Activated CD4-positive, CD25-positive, alpha-beta regulatory T cell treated with anti-CD3 and anti-CD28 coated beads, Interleukin-2, amount 50 U/mL, for 72 hours (primary cell): ENCODE data around the gene NPIPB6.
"Not testable (repeated sequence)": the region's sequence is repeated elsewhere in the genome, so short reads cannot be mapped to it uniquely, and the experiment has no call there.

Source experiments
- DNase-seq: peaks from one replicate; pipeline ENCODE4 v3.0.0; 2021

The NPIPB6 gene

DNA sequence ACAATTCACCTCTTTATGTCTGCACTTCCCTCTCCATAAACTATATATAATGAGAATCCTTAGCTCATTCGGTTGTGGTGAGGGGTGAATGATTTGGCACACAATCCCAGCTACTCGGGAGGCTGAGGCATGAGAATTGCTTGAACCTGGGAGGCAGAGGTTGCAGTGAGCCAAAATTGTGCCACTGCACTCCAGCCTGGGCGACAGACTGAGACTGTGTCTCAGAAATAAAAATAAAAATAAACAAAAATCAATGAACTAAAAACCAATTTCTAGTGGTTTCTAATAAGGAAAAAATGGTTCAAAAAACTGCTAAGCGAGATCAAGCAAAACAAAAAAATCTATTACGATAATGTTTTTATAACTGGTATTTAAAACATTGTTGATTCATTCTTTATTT, at the start of gene NPIPB6:
Gene NPIPB6 (minus strand): TSS at position 101 of the 400 bp plus-strand sequence. CDS start 686 bp downstream, outside the sequence.
- DNase-seq, result not testable (repeated sequence)

GRCh38 chr16:28403220-28404072, 40.1 kb upstream of the NPIPB6 start, which contains the start of gene EIF3CL:
Gene EIF3CL, minus strand, starts transcription at chr16:28403841. Its CDS starts 223 bp downstream, at chr16:28403618.
- not testable (repeated sequence) for DNase-seq

DNA sequence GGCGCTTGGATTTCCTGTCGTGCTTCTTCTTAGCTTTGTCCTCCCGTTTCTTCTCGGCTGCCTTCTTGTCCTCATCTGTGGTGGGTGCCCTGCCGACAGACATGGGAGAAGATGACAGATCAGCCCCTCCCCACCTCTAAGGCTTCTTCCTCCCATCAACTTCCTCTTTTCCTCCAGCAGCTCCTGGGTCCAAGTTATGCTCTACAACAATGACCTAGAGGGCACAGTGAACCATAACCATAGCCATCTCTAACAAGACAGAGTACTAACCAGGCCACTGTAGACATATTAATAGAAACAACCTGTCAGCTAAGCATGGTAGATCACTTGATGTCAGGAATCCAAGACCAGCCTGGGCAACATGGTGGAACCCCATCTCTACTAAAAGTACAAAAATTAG, 28.7 kb upstream of the NPIPB6 start:
- not testable (repeated sequence) for DNase-seq

GRCh38 chr16:28382177-28382867, 19.0 kb upstream of the NPIPB6 start:
- DNase-seq, result not testable (repeated sequence)

GRCh38 chr16:28377822-28378221, 14.5 kb upstream of the NPIPB6 start:
- DNase-seq, result not testable (repeated sequence)

DNA sequence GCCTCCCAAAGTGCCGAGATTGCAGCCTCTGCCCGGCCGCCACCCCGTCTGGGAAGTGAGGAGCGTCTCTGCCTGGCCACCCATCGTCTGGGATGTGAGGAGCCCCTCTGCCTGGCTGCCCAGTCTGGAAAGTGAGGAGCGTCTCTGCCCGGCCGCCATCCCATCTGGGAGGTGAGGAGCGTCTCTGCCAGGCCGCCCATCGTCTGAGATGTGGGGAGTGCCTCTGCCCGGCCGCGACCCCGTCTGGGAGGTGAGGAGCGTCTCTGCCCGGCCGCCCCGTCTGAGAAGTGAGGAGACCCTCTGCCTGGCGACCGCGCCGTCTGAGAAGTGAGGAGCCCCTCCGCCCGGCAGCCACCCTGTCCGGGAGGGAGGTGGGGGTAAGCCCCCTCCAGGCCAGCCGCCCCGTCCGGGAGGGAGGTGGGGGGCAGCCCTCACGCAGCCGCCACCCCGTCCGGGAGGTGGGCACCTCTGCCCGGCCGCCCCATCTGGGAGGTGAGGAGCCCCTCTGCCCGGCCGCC, 13.9 kb upstream of the NPIPB6 start:
- not testable (repeated sequence) for DNase-seq

- not testable (repeated sequence) for DNase-seq
These were observed 11.8 kb upstream of the NPIPB6 start for GRCh38 chr16:28375115-28375514.

- not testable (repeated sequence) for DNase-seq
These were observed 11.0 kb upstream of the NPIPB6 start for GRCh38 chr16:28374281-28374680.

- DNase-seq, result not testable (repeated sequence)
These were observed 4.6 kb upstream of the NPIPB6 start for GRCh38 chr16:28367926-28368325.

GRCh38 chr16:28364268-28365173, 1.2 kb upstream of the NPIPB6 start:
- DNase-seq, result not testable (repeated sequence)

DNA sequence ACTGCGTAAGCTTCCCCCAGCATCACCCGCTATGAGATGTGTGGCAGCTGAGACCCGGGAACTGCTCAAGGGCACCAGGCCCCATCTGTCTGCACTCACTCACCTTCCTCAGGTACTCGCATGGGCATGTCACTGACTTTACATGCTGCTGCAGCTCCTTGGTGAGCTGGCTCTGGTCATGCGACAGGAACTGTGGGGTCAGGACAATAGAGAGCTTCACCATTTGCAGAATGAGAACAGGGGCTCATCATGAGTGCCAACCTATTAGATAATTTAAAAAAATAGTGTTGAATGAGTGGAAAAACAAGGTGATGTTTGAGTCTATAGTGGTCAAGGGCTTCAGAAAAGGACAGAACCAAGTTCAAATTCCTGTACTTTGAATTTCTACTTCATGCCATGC, 708 bp downstream of the NPIPB6 start:
- DNase-seq, result not testable (repeated sequence)

DNA sequence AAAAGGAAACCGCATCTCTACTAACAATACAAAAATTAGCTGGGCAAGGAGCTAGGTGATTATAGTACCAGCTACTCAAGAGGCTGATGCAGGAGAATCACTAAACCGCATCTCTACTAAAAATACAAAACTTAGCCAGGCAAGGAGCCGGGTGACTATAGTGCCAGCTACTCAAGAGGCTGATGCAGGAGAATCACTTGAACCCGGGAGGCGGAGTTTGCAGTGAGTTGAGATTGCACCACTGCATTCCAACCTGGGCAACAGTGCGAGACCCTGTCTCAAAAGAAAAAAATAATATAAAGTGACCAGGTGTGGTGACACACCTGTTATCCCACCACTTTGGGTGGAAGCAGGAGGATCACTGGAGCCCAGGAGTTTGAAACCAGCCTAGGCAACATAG, 25.1 kb downstream of the NPIPB6 start:
- not testable (repeated sequence) for DNase-seq

- not testable (repeated sequence) for DNase-seq
These were observed 26.2 kb downstream of the NPIPB6 start for GRCh38 chr16:28336940-28337710.

GRCh38 chr16:28335678-28336077, 27.6 kb downstream of the NPIPB6 start:
- not testable (repeated sequence) for DNase-seq

- not testable (repeated sequence) for DNase-seq
These were observed 30.7 kb downstream of the NPIPB6 start for GRCh38 chr16:28332632-28333031.

GRCh38 chr16:28330981-28331380, 32.3 kb downstream of the NPIPB6 start:
- DNase-seq, result not testable (repeated sequence)

GRCh38 chr16:28330232-28330631, 33.1 kb downstream of the NPIPB6 start:
- DNase-seq, result not testable (repeated sequence)

DNA sequence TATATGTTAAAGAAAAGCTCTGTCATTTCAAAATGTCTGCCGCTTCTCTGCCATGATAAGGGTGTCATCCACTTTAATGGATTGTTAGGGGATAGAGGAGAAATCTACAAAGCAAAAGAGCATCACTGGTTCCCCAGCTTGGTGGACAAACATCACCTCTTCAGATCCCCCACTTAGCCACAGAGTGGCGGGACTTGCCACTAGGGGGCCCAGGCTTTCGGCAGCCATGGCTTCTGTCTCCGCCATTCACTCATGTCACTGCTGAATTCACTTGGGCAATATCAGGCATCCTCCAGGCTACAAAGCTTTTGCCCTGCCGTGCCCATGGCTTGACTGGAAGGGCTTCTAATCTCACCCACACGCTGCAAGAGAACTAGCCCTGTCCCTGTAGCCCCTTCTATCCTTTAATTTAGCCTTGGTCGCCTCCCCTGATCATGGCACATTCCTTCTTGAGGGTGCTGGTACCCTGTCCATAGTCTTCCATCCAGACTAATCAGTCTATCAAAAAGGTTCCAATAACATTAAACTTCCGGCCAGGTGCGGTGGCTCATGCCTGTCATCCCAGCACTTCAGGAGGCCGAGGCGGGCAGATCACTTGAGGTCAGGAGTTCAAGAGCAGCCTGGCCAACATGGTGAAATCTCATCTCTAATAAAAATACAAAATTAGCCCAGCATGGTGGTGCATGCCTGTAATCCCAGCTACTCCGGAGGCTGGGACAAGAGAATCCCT, 36.3 kb downstream of the NPIPB6 start:
- peak; percentile 68 for DNase-seq

DNA sequence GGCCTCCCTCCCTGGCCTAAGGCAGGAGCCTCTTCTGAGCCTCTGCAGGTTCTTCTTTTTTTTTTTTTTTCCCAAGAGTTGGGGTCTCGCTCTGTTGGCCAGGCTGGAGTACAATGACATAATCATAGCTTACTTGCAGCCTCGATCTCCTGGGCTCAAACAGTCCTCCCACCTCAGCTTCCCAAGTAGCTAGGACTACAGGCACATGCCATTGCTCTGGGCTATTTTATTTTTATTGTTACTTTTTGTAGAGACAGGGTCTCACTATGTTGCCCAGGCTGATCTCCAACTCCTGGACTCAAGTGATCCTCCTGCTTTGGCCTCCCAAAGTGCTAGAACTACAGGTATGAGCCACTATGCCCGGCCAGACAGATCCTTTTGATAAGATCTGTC, 38.4 kb downstream of the NPIPB6 start:
- no peak for DNase-seq

GRCh38 chr16:28324235-28324886, 38.9 kb downstream of the NPIPB6 start:
- DNase-seq, result no peak
